Ishikawa (cell line): Measurements from ENCODE around the gene LRFN2.

ENCODE experiments used
- CEBPB ChIP-seq: IDR thresholded peaks from 2 replicates; pipeline ENCODE4 v1.6.1; 2012
- TAF1 ChIP-seq: IDR thresholded peaks from 2 replicates; pipeline ENCODE4 v1.6.1; 2012; ENCODE audit warnings: low read depth, mild to moderate bottlenecking
- TCF12 ChIP-seq: IDR thresholded peaks from 2 replicates; pipeline ENCODE4 v1.6.1; 2012; ENCODE audit warnings: low read depth
- YY1 ChIP-seq: IDR thresholded peaks from 2 replicates; pipeline ENCODE4 v1.6.1; 2012; ENCODE audit warnings: low read depth
- TF ChIP-seq, protein P1 (sequence below): IDR thresholded peaks from 2 replicates; pipeline ENCODE4 v1.6.1; 2012
- TF ChIP-seq, protein P2 (sequence below): IDR thresholded peaks from 2 replicates; pipeline ENCODE4 v1.6.1; 2012; ENCODE audit warnings: low read depth, mild to moderate bottlenecking

DNA sequence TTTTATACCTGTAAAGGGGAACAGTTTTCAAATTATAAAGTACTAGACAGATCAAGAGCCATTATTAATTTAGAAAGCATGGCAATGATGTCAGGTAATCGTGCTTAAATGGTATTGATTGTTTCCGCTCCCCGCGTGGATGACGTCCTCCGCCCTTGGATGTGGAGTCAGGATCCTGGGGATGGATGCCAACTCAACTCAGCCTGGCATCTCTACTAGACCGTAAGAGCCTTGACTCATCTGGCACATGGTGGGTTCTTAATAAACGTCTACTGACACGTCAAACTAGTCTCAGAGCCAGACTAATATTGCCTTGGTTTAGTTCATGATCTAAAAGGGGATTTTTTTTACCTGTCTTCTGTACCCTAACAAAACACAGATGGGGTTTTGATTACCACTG is 80.2 kb downstream of the LRFN2 start:
- TF ChIP-seq, protein P1, sequence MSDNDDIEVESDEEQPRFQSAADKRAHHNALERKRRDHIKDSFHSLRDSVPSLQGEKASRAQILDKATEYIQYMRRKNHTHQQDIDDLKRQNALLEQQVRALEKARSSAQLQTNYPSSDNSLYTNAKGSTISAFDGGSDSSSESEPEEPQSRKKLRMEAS, result no peak
- TF ChIP-seq TAF1 (no peak), TCF12 (no peak), YY1 (no peak), CEBPB (no peak)
- TF ChIP-seq, protein P2, sequence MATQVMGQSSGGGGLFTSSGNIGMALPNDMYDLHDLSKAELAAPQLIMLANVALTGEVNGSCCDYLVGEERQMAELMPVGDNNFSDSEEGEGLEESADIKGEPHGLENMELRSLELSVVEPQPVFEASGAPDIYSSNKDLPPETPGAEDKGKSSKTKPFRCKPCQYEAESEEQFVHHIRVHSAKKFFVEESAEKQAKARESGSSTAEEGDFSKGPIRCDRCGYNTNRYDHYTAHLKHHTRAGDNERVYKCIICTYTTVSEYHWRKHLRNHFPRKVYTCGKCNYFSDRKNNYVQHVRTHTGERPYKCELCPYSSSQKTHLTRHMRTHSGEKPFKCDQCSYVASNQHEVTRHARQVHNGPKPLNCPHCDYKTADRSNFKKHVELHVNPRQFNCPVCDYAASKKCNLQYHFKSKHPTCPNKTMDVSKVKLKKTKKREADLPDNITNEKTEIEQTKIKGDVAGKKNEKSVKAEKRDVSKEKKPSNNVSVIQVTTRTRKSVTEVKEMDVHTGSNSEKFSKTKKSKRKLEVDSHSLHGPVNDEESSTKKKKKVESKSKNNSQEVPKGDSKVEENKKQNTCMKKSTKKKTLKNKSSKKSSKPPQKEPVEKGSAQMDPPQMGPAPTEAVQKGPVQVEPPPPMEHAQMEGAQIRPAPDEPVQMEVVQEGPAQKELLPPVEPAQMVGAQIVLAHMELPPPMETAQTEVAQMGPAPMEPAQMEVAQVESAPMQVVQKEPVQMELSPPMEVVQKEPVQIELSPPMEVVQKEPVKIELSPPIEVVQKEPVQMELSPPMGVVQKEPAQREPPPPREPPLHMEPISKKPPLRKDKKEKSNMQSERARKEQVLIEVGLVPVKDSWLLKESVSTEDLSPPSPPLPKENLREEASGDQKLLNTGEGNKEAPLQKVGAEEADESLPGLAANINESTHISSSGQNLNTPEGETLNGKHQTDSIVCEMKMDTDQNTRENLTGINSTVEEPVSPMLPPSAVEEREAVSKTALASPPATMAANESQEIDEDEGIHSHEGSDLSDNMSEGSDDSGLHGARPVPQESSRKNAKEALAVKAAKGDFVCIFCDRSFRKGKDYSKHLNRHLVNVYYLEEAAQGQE, result no peak
